Measurements from ENCODE around the gene MRPL9.

- TF ChIP-seq ZNF274 (IDR thresholded peaks at IDR 0.05; ENCODE audit: low read depth, low read length) (no peak), YY1 (IDR thresholded peaks at IDR 0.05; ENCODE audit: insufficient read depth, insufficient read length) (no peak)
Measured at GRCh38 chr1:151790071-151790939, 27.0 kb upstream of the MRPL9 start, which contains the start of gene TDRKH.

Measured in NT2/D1 (cell line).